H1 (cell line): Measurements from ENCODE around the gene PVALB. TPM values are rescaled to one million over a fixed set of nuclear protein-coding genes. Genes with fewer than 3 reads are reported as not detected.

ENCODE experiments used
- ATF2 ChIP-seq: IDR thresholded peaks from 2 replicates; pipeline ENCODE4 v1.6.1; 2012; ENCODE audit warnings: low read length, inconsistent platforms
- CHD1 ChIP-seq: IDR thresholded peaks from 2 replicates; pipeline ENCODE4 v1.6.1; 2012; ENCODE audit warnings: low read depth, low read length, improper control_type of control experiment
- E2F6 ChIP-seq: IDR thresholded peaks from 2 replicates; pipeline ENCODE4 v1.6.1; 2012; ENCODE audit warnings: inconsistent platforms
- SIX5 ChIP-seq: IDR thresholded peaks from 2 replicates; pipeline ENCODE4 v1.6.1; 2011; ENCODE audit warnings: mild to moderate bottlenecking, low read depth, low read length
- TBP ChIP-seq: IDR thresholded peaks from 2 replicates; pipeline ENCODE4 v1.6.1; 2011; ENCODE audit warnings: low read depth, low read length, improper control_type of control experiment
- TCF12 ChIP-seq: IDR thresholded peaks from 2 replicates; pipeline ENCODE4 v1.6.1; 2011; ENCODE audit warnings: low read depth, mild to moderate bottlenecking, low read length
- polyA plus RNA-seq, 7 experiments: library from polyadenylated mRNA; depleted of rRNA in 3 of 7; stranded (reverse) in 5 of 7; unstranded in 2 of 7; fragments of >200 nt in 5 of 7; fragments of 200-250 nt in 2 of 7; gene quantifications; 1 replicate in 5 of 7; 2 replicates in 1 of 7; 4 replicates in 1 of 7; pipeline versions ENCODE4 v1.2.1 to v1.2.3, GENCODE V29; 2011 to 2013; ENCODE audit warnings: missing spikeins in 2 of 7, mixed read lengths in 2 of 7
- total RNA-seq: library from RNA; stranded (reverse); fragmentation: NEBNext Ultra II Directional; extraction: Animal tissue kit (Norgen Biotek cat#: 25700); gene quantifications from 2 replicates; pipeline ENCODE4 v1.2.1, GENCODE V29; 2021

PVALB gene
- total and polyA plus RNA-seq, 2 of the 8 experiments (the other 6 are each of a cell fraction or from before 2014, with no cell fraction given): 1.7 to 5.4 TPM

- TF ChIP-seq E2F6: no peak
- TF ChIP-seq TCF12: no peak
- TF ChIP-seq CHD1: no peak
- no peak for TF ChIP-seq ATF2
- no peak for TF ChIP-seq TBP
- TF ChIP-seq SIX5: no peak
Observed at GRCh38 chr22:36807627-36808026, 9.2 kb downstream of the PVALB start (continued).
